ENCODE results near the gene ZBTB1.
"Not testable (repeated sequence)": the region's sequence is repeated elsewhere in the genome, so short reads cannot be mapped to it uniquely, and the experiment has no call there.

ZBTB1 gene

DNA sequence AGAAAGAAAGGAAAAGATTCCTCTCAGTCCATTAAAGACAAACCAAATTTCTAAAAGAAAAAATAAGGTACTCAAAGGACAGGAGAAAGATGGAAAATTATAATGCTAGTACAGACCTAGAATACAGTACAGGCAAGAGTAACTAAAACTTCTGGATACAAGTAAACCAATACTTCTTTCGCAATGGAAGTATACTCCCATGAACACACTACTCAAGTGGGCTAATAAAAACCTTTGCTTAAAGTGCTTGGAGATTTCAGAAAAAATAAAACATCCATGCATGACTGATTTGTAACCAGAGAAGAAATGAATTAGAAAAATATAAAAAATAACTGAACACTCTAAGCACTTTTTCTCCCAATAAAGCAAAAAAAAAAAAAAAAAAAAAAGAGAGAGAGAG, 4.5 kb upstream of the ZBTB1 start:
- no peak for DNase-seq

DNA sequence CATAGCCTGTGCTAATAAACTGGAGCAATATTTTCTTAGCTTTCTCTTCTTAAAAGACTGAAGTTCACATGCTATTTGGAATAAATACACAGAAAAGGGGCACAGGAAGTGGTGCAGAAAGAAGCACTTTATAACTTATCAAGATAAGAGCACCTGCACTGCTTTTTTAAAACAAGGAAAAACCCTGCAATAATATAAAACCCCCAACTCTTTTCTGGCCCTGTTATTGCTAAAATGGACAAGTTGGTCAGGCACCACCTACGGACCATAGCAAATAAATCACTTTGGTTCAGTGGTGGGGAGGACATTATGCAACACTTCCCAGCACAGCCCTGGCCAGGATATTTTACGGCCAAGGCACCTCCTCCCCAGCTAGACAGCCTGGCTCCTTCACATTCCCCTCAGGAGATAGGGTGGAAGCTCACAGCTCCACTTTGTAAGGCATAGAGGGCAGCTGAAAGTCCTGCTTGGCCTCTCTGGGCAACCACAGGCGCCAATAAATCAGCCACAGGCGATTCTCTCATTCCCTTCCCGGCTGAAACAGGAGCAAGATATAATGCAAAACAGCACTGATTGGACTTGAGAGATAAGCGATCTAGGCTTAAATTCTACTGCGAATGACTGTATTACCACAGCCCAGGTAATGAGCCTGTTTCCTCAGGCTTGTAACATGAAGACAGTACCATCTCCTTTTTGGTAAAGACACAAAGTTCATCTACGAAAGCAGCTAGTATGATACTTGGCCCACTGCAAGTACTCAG, 3.0 kb upstream of the ZBTB1 start:
- DNase-seq = peak in 1 of 5 donors; percentile 25

DNA sequence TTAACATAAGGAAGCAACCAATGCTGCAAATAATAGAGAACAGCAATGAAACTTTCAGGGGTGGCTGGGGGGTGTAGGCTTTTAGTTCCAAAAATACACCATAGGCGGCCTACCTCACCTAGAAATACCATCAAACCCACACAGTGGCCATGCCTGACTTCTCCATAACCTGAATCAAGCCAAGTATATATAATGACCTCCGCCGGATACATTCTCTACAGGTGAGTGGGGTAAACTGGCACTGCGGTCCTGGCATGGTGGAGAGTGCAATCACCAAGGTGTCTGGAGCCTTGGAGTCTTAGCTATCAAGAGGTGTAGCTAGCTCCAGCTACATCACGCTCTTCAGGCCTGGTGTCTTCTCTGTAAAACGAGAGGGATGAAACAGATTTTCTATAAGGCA, 2.1 kb upstream of the ZBTB1 start:
- peak in 3 of 5 donors; percentile 11 to 28 (median 17) for DNase-seq

DNA sequence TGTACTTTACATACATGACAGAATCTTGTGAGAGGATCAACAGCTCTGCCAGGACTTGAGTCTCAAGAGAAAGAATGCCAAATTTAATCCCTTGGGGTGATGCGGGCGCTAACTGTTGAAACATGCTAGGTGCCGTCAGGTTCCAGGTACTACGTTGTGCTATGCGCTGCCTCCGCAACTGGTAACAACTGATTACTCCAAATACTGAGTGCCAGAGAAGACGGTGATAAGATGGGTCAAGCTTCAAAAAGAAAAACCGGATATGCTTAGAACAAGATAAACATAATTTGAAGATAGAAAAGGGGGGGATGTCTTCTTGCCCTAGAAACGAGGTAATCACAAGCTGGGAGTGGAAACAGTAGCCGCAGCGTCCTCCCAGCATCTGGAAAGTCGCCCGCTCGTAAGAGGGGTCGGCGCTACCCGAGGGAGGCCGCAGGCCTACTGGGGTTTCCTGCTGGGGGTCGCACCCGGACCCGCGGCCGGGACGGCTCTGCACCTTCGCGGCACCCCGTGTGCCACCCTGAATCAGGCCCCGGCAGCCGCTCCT, 1.6 kb upstream of the ZBTB1 start:
- peak in 2 of 5 donors; percentile 29 to 47 for DNase-seq

DNA sequence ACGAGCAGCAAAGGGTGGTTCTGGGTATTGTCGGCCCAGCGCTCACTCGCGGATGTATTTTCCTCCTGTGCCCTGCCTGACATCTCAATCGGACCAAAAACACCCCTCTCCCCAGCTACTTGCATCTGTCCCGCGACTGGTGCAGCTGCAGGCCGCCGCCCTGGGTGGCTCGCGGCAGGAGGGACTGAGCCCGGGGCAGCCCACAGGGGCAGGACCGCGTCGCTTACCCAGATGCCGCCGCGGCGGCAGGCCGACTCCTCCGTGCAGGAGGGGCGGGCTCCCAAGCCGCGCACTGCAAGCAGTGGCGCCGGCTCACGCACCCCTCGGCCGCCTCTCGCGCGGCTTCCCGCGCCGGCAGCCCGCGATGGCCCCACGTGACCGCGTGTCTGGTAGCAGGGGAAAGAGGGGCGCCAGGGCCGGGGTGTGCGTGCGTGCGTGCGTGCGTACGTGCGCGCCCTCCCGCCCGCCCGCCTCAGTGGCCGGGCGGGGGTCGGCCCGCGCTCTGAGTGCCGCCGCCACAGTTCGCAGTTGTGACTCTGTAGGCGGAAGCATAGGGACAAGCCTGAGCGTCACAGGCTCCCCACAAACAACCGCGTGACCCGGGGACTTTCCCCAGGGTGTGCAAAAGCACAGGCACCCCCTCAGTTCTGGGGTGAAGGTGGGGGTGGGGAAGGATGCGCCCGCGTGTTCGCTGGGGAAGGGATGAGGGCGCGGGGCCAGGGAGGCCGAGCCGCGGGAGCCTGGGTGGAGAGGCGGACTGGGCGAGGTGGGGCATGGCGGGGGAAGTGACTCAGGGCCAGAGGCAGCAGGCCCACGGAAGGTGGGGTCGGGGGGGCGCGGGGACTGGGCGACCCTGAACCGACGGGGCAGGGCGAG, 898 bp upstream of the ZBTB1 start, which contains the start of gene ZBTB25:
TSS of gene ZBTB25 (minus strand) at position 405 of the 876 bp plus-strand sequence. CDS start 13,305 bp downstream, outside the sequence.
- DNase-seq = peak; percentile 97 to 98 (median 98)

DNA sequence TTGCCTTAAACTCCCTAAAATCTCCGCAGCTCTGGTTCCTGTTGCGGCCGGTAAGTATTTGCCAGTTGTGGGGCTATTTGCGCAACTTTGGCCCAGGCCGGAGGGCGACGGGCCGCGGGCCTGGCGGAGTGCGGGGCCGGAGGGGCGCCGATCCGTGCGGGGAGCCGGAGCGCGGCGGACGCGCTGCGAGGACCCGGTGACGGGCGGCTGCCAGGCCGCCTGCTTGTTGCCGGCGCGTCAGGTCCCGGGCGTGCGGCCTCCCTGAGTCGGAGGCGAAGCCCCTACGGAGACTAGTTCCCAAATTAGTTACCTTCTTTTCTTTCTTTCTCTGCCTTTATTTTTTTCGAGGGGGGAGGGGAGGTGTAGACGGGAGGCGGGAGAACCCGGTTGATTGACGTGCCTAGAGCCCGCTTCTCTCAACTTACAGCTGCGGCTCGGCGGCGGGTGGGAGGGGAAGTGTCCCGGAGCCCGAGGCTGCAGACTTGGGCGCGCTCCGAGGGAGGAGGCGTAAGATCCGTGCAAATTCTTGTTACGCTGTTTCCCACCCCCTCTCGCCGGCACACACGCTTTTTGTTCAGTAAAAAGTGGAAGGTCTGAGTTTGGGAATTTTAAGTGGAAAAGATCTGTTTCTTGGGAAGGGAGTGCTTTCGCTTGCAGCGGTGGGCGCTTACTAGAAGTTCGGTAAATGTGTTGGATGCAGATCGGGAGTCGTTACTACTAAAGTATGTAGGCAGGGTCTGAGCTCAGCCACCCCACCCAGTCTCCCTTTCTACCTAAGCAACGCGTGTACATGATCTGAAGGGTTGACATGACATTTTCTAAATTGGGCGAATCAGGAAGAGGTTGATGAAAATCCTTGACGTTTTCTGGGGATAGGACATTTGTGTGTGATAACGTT, 576 bp downstream of the ZBTB1 start:
- peak; percentile 71 to 91 (median 81) for DNase-seq

DNA sequence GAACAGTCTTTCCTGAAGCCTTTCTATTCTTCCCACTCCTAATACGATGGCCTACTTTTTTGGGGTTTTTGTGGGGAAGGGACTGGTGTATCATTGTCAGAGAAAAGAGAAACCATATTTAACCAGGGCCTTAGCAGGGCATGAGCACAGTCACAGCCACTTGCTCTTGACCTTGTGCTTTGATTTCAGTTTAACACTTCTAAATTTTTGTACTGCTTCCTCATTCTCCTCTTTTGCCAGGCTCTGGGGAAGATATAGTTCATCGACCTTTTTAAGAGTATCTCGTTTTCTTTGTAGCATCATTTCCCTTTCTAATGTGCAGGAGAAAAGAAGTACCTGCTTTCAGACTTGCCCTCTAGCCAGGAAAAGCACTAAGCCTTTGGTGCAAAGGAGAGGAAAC, 2.2 kb downstream of the ZBTB1 start:
- peak in 1 of 5 donors; percentile 11 for DNase-seq

DNA sequence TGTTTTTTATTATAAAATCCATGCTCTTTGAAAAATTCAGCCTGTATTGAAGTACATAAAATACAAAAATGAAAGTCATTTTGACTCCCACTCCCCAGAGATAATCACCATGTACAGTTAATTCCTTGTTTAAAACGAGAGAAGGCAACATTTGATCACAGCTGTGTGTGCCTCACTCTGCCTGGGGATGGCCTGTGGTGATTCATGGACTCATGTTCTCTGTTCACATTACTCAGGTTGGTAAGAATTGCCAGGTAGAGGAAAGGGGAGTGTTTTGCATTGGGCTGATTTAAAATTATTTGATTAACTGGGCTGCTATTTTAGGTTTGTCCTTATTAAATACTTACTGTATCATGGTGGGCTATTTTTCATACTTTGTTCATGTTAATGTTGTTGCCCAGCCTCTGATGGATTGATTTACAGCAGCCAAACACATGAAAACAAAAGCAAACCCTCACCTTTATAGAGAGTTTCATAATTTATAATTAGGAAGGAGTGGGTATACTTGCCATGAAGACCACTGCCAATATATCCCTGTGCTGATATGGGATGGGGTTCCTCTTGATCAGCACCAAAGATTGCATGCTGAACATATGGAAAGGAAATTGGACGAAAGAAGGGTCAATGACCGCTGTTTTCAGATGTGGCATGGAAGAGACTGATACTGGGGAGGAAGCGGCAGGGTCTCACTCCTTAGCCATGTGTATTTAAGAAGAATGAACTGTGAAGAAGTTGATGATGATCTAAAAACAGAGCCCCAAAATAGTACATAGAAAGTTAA, 3.0 kb downstream of the ZBTB1 start:
- DNase-seq = peak in 1 of 5 donors; percentile 10

DNA sequence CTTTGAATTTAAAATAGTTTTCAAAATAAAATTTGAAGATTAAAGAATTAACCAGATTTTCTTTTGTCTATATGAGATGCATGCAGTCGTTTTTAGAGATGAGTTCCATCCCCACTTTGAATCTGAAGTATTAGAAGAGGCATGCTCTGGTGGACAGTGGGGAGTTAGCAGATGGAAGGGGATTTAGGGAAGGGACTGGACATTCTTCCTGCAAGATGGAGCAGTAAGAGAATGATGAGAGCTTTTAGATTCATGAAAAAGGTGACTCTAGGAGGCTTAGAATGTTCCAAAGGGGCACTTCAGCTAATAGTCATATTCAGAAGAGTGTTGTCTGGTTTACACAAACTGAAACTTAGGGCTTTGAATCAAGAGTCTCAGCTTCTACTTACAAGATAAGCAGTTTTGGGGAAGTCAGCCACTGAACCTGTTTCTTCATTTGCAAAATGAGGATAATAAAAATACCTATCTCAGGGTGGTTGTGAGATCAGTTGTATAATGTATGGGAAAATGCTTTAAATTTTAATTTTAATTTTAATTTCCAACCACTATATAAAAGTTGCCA, 3.7 kb downstream of the ZBTB1 start:
- DNase-seq = peak in 1 of 5 donors; percentile 62

DNA sequence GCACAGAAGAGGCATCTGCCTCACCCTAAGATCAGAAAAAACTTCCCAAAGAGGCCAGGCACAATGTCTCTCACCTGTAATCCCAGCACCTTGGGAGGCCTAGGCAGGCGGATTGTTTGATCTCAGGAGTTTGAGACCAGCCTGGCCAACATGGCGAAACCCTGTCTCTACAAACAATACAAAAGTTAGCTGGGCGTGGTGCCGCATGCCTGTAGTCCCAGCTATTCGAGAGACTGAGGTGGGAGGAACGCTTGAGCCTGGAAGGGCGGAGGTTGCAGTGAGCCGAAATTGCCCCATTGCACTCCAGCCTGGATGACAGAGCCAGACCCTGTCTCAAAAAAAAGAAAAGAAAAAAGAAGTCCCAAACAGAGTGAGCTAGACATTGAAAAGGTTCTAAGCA, 4.5 kb downstream of the ZBTB1 start:
- DNase-seq = no peak

DNA sequence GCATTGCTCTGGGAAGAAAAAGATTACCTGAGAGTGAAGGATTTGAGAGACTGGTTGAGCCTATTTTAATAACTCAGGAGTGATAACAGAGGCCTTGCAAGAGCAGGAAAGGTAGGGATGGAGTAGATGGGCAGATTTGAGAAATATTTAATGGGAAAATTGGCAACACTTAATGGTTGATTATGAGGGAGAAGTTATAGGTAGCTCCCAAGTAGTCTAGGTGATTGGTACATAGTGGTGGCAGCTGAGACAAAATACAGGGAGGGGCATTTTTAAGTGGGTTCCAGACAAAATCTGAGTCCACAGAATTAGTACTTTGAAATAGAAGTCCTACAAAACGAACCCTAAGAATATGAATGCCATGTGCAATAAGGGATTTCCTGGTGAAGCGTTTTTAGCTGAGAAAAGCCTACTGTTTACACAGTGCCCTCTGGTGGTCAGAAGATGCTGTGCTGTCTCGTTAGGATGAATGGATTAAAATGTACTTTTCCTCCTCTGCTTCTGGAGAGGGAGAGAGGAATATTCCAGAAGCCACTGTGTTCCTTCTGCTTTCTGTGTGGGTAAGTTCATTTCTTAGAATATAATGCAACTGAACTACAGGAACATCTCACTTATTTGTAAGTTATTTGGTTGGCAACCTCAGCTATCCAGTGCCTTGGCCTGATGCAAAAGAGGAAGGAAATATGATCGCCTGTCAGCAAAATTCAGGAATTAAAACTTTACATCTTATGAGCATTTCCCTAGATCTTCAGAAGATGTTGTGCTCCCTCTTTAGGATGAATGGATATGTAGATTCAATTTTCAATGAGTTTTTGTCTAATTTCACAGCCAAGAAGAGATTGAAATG, 6.5 kb downstream of the ZBTB1 start:
- peak; percentile 47 to 71 (median 50) for DNase-seq

DNA sequence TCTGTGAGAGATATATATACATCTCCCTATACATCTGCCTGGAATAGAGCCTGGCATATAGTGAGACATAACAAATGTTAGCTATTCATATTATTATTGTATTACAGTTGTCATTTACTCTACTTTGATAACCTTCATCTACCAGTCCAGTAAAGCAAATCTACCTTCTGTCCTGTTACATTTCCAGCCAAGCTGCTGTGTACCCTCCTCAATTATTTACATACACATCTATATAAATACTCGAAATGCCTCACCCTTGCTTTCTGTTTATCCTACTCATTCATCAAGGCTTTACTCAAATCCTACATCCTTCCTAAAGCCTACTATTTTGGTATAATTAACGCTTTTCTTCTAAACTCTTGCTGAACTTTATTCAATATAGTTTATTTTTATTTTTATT, 8.7 kb downstream of the ZBTB1 start:
- DNase-seq = no peak

DNA sequence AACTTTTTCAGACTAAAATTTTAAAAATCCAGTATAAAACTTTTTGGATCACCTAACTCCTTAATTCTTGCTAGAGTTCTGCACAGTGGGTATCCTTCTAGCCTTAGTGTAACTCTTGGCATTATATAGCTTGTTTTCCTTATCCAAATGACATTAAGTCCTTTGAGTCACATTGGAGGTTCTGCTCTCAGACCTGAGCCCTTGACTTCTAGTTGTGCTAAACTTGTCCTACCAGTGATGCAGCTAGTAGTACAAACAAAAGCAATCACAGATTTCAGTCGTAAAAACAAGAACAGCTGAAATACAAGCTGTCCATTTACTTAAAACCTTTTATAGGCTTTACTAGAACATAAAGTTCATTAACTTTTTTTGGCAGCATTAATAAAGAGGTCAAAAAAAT, 10.5 kb downstream of the ZBTB1 start:
- DNase-seq = no peak

DNA sequence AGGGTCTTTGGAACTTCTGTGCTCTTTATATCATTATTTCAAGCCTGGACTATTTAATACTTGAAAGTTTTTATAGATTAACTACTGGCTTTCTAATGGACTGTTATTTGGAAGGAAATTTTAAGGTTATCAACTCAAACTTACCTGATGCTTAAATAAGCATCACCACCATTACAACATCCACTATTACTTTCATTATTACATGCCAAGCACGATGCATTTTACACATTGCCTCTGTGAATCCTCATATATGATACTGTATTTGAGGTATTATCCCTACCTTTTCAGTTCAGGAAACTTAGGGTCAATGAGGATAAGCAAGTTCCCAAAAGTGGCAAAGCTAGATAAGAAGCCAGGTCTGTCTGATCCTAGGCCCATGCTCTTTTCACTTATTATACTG, 12.4 kb downstream of the ZBTB1 start:
- DNase-seq = no peak

DNA sequence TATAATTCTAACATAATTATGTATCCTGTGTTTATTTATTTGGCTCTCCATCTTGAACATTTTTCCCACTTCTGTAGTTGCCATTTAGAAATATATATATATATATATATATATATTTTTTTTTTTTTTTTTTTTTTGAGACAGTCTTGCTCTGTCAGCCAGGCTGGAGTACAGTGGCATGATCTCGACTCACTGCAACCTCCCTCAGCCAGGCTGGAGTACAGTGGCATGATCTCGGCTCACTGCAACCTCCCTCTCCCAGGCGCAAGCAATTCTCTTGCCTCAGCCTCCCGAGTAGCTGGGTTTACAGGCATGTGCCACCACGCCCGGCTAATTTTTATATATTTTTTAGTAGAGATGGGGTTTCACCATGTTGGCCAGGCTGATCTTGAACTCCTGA, 13.1 kb downstream of the ZBTB1 start:
- not testable (repeated sequence) for DNase-seq

DNA sequence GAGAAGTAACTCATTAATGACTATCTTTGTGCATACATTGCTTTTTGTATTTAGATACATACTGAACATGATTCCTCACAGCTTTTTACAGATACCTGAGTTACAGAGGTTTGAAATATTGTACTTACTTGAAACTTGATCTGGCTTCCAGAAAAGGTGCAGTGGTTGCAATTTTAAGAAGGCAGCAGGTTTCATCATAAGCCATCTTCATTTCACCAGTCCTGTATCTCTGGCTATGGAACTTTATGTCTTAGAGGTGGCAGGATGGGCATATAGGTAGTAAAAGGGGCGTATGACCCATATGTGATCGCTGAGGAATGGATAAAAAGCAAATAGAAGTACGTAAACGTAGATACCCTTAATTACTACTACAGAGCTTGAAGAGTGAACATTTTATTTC, 13.7 kb downstream of the ZBTB1 start:
- no peak for DNase-seq

DNA sequence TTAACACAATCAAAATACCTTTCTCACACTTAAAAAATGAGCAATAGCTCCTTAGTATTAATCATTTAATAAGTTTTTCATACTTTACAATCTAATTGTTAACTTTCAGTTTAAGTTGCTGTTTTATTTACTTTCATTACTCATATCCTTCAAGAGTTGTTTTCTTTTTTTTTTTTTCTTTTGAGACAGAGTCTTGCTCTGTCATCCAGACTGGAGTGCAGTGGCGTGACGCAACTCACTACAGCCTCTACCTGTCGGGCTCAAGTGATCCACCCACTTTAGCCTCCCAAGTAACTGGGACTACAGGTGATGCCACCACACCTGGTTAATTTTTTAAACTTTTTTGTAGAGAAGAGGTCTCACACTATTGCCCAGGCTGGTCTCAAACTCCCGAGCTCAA, 16.1 kb downstream of the ZBTB1 start:
- DNase-seq = no peak

DNA sequence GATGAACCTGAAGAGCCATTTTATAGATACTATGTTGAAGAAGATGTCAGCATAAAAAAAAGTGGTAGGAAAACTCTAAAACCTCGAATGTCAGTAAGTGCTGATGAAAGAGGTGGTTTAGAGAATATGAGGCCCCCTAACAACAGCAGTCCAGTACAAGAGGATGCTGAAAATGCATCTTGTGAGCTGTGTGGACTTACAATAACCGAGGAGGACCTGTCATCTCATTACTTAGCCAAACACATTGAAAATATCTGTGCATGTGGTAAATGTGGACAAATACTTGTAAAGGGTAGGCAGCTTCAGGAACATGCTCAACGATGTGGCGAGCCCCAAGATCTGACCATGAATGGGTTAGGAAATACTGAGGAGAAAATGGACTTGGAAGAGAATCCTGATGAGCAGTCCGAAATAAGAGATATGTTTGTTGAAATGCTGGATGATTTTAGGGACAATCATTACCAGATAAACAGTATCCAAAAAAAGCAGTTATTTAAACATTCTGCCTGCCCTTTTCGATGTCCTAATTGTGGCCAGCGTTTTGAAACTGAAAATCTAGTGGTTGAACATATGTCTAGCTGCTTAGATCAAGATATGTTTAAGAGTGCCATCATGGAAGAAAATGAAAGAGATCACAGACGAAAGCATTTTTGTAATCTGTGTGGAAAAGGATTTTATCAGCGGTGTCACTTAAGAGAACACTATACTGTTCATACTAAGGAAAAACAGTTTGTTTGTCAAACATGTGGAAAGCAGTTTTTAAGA, 18.2 kb downstream of the ZBTB1 start:
- no peak for DNase-seq

DNA sequence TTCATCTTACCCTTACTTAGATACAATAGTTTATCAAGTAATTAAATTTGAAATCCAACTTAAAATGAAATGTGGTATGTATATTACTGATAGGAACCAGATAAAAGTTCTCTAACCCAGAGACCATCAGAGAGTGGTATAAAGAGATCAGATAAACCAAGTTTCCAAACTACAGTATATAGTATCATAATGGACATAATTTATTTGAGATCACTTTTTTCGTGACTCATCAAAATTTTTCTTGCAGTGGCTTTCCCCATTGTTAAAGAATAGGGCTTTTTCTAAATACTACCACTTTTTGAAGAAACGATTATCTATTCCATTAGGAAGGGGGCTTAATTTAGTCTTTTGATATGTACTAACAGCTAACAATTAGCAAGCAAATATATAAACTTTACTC, 20.8 kb downstream of the ZBTB1 start:
- no peak for DNase-seq

Data from T-helper 1 cell (primary cell).